CD4-positive, alpha-beta T cell treated with Interferon gamma for 1 hour (primary cell): ENCODE measurements around the gene SLC43A2.

Source experiments
- DNase-seq: peaks from one replicate; pipeline ENCODE4 v3.0.0-alpha.2; 2020

Gene SLC43A2

DNA sequence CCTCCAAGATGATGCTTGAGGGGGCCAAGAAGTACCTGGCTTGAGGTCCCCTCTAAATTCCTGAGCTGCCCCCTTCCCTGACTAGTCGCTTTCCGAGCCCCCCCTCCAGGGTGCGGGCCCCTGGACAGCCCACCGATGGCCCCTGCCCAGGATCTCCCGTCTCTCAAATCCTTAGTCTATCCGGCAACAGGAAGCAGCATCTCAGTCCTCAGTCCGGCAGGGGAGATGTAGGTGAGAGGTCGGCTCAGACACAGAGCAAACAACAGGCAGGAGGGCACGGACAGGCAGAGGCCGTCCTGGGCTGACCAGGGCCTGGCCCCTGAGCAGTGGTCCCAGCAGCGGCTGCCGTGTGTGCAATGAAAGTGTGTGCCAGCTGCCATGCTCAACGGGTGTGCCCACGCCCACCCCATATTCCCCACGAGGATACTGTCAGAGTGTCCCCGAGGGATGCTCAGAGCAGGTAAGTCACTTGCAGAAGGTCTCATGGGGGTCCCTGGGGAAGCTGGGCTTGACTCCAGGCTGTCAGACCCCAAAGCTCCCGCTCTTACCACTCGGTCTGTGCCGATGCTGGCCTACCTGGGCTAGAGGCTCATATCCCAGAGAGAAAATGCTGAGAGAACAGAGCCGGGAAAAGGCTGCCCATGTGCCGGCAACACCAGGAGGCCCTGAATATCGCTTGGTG, 7.2 kb downstream of the SLC43A2 start:
- no peak for DNase-seq

DNA sequence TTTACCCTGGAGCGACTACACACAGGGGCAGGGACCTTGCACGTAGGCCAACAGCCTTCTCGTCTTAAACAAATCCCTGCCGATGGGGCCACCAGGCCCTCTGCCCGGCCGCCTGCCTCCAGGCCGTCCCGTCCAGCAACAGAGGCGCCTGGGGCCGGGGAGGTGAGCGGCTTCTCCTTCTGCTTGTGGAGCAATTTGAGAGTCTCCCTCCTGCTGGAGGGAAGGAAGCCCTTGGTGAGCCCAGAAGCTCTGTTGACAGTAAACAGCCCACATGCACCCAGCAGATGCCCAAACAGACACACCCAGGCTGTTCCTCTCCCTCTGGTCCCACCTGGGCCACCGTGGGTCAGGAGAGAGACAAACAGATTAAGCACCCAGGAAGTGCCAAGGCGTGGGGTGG, 8.1 kb downstream of the SLC43A2 start:
- DNase-seq: no peak

DNA sequence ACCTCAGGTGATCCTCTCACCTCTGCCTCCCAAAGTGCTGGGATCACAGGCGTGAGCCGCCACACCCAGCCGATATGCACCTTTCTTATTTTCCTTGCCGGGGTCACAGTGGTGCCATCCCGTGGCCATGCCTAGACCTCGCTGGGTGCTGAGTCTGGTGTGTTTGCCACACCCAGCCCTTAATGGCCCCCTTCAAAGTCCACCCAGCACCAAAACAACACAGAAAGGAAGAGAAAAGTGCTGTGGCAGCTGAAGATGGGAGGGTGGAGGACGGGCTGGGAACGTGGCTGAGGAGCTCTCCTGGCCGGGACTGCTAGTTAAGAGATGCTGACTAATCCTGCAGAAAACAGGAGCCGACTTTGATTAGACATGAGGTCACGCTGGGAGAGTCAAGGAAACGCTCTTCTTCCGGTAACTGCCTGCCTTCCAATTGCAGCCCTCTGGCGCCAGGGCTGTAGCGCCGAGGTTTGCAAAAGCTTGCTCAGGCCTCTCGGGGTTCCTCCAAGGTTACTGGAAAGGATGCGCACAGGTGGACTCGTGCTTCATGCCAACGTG, 10.9 kb downstream of the SLC43A2 start:
- DNase-seq: peak; percentile 29

GRCh38 chr17:1616101-1616500, 12.5 kb downstream of the SLC43A2 start:
- DNase-seq: no peak

DNA sequence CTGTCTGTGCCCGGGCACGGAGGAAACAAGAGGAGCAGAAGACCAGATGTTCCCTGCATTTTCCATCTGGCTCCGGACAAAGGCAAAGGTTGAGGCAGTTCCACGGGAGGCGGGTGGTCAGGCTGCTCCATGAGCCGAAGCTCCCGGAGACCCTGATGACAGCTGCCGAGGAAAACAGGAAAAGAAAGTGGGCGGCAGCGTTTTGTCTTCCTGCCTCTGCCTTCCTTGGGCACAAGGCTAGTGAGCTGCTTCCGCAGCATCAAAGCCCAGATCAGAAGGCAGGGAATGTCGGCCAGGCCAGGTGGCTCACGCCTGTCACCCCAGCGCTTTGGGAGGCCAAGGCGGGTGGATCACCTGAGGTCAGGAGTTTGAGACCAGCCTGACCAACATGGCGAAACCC, 16.2 kb downstream of the SLC43A2 start:
- no peak for DNase-seq

DNA sequence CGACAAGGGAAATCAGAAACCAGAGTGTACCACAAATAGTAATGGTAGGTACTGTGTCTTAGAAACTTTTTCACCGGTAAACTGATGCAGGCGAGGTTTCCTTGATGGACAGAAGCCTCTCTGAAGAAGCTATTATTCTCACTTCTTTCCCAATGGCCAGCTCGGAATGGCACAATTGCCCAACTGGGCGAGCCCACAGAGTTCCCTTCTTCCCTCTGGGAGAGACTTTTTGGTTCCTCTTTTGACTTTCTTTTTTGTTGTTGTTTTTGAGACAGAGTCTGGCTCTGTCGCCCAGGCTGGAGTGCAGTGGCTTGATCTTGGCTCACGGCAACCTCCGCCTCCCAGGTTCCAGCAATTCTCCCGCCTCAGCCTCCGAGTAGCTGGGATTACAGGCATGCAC, 16.9 kb downstream of the SLC43A2 start:
- no peak for DNase-seq

GRCh38 chr17:1608676-1609075, 20.0 kb downstream of the SLC43A2 start:
- no peak for DNase-seq

GRCh38 chr17:1607971-1608320, 20.7 kb downstream of the SLC43A2 start:
- no peak for DNase-seq

DNA sequence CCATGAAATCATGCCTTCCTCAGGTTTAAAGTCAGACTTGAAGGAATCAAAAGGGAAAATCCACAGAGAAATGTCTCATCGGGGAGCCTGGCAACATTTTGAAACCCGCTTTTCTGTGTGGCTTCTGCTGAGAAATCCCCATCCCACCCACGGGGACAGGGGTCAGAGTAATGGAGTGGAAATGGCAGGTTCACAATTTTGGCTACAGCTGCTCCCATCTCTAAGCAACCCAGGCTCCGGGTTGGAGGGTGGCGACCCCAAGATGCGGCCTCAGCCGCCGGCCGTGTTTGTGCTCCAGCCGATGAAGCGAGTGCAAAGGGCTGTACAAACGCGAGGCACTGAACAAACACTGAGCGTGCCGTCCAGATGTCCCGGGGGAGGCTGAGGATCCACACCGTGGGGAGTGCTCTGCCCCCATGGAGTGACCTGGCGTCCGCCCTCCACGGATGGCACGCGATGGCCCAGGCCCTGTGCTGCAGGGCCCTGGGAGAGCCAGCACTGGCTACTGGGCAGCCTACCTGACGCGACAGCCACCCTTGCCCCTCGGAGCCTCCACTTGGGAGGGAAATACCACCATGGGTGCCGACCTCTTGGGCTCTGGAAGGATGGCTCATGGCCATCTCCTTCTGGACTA, 22.2 kb downstream of the SLC43A2 start:
- DNase-seq: no peak

GRCh38 chr17:1605681-1606351, 22.8 kb downstream of the SLC43A2 start:
- no peak for DNase-seq

- DNase-seq: no peak
Observed at GRCh38 chr17:1604831-1605528, 23.7 kb downstream of the SLC43A2 start.

GRCh38 chr17:1601571-1601970, 27.1 kb downstream of the SLC43A2 start:
- DNase-seq: no peak

- DNase-seq: no peak
Observed at GRCh38 chr17:1598399-1599095, 30.1 kb downstream of the SLC43A2 start.

- DNase-seq: no peak
Observed at GRCh38 chr17:1597861-1598342, 30.7 kb downstream of the SLC43A2 start.

DNA sequence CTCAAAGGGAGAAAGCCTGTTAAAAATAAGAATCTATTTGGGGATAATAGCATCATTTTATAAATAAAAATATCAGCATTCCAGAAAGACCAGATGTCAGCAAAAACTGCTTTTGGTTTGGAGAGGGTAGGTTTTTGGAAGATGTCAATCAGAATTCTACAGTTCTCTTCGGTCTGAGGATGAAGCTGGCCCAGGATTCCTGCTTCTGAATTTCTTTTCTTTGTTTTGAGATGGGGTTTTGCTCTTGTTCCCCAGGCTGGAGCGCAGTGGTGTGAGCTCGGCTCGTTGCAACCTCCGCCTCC, 35.1 kb downstream of the SLC43A2 start:
- no peak for DNase-seq

DNA sequence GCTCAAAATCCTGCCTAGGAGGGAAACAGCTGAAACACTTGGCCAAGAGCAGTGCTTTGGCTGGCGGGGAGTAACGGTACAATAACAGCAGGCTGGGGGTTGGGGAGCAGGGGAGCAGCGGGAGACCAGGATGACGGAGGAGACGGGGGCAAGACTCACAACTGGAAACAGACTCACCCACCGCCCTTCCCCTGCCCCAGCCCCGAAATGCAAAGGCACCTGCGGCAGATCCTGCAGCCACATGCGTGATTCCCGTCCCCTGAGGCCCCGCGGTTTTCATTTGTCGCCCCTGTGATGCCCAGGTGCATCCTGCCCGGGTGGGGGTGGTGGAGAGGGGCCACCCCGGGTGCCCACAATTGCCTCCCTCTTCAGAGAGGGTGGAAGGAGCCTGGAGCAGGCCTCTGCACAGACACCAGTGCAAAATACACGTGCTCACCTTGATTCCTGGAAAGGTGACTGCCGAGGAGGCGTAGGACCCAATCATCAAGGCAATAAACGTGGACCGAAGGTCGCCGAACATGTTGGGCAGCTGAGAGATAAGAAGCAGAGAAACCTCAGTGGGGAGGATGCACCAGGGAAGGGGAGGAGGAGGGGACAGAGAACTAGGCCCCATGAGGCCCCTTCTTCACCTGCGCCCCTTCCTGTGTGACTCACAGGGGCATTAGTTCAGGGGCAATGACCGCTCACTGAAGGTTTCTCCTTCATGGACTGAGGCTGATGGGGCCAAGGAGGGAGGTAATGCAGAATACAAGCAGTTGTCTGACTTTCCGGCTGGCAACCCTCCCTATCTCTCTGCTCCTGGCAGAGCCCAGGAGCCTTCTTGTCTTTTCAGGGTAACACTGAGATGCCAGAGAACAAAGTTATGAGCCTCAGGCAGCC, 35.6 kb downstream of the SLC43A2 start:
- peak; percentile 74 for DNase-seq

DNA sequence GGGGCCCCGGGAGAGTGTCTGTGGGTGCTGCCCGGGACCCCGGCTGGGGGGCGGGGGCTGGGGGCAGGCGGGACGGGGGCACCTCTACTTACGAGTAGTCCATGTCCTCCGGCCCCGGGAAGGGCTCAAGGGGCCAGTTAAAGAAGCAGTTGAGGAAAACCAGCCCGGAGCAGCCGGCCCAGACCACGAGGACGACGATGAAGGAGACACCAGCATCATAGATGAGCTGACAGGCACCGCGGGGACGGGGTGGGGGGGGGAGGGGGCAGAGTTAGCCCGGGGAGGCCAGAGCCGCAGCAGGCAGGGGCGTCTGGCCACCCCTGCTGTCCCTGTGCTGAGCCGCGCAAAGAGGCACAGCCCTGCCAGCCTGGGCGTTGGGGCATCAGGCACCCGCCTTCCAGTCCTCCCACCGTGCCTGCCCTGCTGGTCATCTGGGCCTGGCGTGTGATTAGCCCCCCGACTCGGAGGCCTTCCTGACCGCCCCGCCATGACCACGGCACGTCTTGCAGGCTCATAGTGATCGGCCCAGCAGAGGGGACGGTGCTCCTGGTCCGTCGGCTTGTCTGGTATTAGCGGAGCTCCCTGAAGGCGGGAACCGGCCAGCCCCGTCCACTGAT, 37.1 kb downstream of the SLC43A2 start:
- no peak for DNase-seq

- DNase-seq: no peak
Observed at GRCh38 chr17:1590747-1591473, 37.7 kb downstream of the SLC43A2 start.

- peak; percentile 61 for DNase-seq
Observed at GRCh38 chr17:1590029-1590746, 38.4 kb downstream of the SLC43A2 start.
